ENCODE results near the gene NRCAM.
"Not testable (repeated sequence)": the region's sequence is repeated elsewhere in the genome, so short reads cannot be mapped to it uniquely, and the experiment has no call there.

The NRCAM gene

GRCh38 chr7:108403597-108404217 lies 52.5 kb downstream of the NRCAM start:
- no peak for DNase-seq

GRCh38 chr7:108402865-108403264 lies 53.4 kb downstream of the NRCAM start:
- no peak for DNase-seq

DNA sequence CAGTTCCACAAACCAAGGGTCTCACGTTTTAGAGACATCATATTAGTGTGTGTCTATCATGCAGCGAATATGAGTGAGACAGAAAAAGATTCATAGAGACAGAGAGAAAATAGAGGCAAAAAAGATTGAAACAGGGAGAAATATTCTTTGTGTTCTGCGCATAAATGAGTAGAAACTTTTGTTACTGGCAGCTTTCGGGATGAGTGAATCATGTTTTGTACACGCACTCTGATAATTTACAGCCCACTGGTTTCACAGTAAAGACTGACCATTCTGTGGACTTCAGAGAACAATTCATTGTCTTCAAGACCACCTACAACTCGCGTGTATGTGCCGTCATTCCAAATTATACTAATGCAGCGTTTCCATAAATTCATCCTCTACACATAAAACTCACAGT lies 60.2 kb downstream of the NRCAM start:
- DNase-seq: no peak

- DNase-seq: no peak
These were observed 60.8 kb downstream of the NRCAM start for GRCh38 chr7:108395426-108395825.

DNA sequence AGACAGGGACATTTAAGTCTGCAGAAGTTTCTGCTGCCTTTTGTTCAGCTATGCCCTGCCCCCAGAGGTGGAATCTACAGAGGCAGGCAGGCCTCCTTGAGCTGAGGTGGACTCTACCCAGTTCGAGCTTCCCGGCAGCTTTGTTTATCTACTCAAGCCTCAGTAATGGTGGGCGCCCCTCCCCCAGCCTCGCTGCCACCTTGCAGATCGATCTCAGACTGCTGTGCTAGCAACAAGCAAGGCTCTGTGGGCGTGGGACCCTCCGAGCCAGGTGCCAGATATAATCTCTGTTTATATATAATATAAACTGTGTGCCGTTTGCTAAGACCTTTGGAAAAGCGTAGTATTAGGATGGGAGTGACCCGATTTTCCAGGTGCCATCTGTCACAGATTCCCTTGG lies 63.1 kb downstream of the NRCAM start:
- DNase-seq: not testable (repeated sequence)

DNA sequence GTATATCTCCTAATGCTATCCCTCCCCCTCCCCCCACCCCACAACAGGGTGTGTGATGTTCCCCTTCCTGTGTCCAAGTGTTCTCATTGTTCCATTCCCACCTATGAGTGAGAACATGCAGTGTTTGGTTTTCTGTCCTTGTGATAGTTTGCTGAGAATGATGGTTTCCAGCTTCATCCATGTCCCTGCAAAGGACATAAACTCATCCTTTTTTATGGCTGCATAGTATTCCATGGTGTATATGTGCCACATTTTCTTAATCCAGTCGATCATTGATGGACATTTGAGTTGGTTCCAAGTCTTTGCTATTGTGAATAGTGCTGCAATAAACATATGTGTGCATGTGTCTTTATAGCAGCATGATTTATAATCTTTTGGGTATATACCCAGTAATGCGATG lies 68.5 kb downstream of the NRCAM start:
- DNase-seq: not testable (repeated sequence)

DNA sequence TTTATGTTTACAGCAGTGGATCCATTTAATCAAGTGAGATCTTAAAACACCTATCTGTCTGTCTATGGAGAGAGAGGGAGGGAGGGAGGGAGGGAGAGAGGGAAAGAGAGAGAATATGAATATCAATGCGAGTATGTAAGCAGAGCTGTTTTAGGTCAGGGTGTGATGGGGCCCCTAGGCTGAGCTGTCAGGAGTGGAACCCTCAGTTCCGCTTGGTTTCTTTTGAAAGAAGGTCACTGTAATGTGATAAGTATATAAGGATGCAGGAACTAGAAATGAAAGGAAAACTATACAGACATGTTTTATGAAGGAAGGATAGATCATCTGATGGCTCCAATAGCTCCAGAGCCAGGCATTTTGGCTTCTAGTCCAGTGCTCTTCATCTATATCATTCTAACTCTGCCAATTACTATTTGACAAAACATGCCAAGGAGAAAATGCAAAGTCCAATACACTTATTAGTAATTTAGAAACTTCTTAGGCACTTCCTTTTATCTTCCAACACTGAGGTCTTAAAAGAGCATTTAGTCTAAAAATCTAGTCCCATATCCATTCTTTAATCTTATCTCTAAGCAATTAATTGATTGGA lies 70.3 kb downstream of the NRCAM start:
- no peak for DNase-seq

- no peak for DNase-seq
These were observed 71.3 kb downstream of the NRCAM start for GRCh38 chr7:108384716-108385483.

DNA sequence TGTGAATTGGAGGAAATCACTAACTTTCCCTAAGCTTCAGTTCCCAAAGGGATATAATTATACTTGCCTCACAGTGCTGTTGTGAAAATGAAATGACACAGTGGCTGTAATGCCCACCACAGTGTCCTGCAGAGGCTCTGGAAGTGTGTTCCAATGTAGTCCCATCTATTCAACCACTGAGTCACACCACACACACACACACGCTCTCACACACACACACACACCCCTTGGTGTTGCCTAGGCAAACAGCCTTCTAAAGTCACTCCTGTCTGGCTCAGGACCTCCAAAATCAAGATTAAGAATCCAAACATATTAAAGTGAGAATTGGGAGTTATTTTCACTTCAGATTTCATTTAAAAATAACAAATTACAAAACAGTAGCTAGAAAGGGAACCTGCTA lies 73.3 kb downstream of the NRCAM start:
- DNase-seq: no peak

DNA sequence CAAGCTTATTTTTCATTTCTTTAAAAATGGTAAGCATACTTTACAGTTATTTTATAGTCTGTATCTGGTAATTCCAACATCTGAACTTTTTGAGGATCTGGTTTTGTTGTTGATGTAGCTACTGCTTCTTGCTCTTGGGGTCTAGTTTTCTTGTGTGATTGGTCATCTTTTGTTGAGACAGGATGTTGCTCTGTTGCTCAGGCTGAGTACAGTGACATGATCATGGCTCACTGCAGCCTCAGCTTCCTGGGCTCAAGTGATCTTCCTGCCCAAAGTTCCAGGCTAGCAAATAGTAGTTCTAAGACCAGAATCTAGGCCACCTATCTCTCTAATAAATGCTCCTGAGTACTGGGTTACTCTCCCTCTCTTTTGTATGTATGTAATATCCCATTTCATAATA lies 75.7 kb downstream of the NRCAM start:
- no peak for DNase-seq

DNA sequence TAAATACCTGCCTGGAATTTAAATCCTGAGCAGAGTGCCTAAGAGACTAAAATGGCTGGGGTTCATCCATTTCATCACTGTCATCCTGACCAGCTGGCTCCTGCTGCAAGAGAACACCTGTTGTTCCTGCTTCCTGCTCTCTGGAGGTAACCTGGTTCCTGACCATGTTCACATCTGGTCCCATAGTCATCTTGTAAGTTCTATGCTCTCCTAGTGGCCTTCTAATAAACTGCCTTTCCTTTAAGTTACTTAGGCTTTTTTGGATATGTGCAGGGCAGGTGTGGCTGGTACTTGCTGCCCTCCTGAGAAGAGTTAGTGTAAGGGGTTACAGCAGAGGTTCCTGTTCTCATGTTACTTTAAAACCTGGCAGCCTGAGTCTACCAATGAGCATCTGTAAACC lies 80.0 kb downstream of the NRCAM start:
- no peak for DNase-seq

DNA sequence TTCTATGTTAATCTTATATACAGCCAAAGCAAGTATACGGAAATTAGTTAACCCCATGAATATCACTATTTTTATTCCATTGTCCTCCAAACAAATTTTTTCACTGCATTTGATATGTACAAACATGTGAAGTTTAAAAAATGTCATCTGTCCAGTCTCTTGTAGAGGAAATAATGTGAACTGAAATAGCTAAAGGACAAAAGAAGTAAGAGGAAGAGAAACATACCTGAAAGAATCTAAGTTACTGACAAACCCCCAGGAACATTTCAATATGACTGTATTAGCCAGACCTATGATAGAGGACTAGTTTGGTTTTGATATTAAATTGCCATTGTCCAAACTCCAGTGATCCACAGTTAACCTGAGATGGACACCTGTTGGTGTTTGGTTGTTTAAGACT lies 80.6 kb downstream of the NRCAM start:
- DNase-seq: no peak

- DNase-seq: no peak
These were observed 81.3 kb downstream of the NRCAM start for GRCh38 chr7:108374899-108375298.

DNA sequence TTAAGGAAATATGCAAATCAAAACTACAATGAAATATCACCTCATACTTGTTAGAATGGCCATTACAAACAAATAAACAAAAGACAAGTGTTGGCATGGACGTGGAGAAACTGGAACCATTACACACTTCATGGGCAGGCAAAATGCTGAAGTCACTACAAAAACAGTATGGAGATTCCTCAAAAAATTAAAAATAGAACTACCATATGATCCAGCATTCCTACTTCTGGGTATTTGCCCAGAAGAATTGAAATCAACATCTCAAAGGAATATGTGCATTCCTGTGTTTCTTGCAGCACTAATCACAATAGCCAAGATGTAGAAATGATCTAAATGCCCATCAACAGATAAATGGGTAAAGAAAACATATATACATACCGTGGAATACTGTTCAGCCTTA lies 83.6 kb downstream of the NRCAM start:
- DNase-seq: no peak

GRCh38 chr7:108370616-108371015 lies 85.6 kb downstream of the NRCAM start:
- DNase-seq: peak in 1 of 56 donors; percentile 7

- DNase-seq: no peak
These were observed 87.8 kb downstream of the NRCAM start for GRCh38 chr7:108368466-108368865.

- no peak for DNase-seq
These were observed 88.3 kb downstream of the NRCAM start for GRCh38 chr7:108367946-108368345.

DNA sequence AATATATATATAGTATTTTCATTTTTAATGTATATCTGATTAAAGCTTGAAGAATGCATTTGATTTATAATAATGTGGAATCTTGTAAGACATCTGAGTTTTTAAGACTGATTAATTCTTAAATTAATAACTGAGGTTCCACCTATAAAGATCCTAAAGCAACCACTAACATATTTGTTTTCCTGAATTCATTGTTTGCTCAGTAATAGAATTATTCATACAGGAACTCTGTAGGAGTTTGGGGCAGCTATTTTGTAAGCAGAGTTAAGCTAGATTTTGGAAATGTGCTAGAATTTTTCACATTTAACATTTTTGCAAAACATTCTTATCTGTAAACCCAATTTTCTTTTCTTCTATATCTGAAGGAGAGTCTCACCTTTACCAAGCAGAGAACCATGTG lies 88.9 kb downstream of the NRCAM start:
- no peak for DNase-seq

- DNase-seq: no peak
These were observed 92.6 kb downstream of the NRCAM start for GRCh38 chr7:108363659-108364058.

DNA sequence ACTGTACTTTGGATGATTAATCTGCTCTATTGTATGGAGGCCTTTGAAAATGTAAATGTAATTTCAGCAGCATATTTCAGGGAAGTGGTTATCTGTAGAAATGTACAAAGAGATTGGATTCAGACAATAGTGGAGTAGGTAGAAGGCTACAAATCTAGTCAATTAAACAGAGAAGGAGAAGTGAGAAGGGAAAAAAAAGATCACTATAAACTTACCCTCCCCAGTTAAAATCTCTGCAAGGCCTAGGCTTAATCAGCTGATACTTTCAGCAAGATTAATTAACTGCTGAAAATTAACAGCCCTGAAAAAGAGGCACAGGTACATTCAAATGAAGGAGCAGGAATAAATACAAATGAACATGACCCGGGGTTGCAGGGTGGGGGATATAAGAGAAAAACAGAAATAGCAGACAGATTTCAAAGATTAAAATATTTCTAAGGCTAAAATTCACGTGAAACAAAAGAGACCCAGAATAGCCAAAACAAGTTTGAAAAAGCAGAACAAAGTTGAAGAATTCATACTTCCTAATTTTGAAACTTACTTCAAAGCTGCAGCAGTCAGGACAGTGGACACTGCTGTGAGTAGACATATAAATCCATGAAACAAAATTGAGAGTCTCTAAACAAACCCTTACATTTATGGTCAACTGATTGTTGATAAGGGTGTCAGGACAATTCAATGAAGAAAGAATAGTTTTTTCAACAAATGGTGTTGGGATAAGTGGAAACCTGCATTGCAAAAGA lies 96.0 kb downstream of the NRCAM start:
- DNase-seq: no peak

DNA sequence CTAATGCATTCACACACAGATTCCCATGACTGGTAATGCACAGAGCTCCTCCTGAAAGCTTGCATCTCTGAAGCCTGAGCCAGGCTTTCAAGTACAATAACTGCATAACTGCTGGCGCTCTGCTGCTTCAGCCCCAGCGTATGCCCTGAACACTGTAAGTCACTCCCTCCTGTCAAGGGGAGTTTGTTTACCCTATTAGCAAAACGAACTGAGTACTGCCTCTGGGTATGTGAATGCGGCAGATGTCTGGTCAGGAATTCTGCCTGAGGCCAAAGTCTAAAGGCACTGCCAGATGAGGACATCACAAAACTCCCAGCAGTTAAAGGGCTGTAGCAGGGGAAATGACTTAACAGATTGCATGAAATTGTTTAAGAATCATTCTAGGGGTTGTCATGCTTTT lies 97.7 kb downstream of the NRCAM start:
- DNase-seq: no peak

- no peak for DNase-seq
These were observed 104.5 kb downstream of the NRCAM start for GRCh38 chr7:108351729-108352131.

All from amygdala (tissue), 56 donors.